ENCODE measurements around the gene COPS7A. TPM values are rescaled to one million over a fixed set of nuclear protein-coding genes. Genes with fewer than 3 reads are reported as not detected.
"Not testable (repeated sequence)": the region's sequence is repeated elsewhere in the genome, so short reads cannot be mapped to it uniquely, and the experiment has no call there.

COPS7A gene
- total RNA-seq, 3 donors from 2014 or later = 46.5 to 54.4 (median 48.1) TPM

GRCh38 chr12:6724409-6724797 lies 557 bp downstream of the COPS7A start:
- H3K9me3 Mint-ChIP-seq = peaks cover 4% of the 10 kb centered on the region

DNA sequence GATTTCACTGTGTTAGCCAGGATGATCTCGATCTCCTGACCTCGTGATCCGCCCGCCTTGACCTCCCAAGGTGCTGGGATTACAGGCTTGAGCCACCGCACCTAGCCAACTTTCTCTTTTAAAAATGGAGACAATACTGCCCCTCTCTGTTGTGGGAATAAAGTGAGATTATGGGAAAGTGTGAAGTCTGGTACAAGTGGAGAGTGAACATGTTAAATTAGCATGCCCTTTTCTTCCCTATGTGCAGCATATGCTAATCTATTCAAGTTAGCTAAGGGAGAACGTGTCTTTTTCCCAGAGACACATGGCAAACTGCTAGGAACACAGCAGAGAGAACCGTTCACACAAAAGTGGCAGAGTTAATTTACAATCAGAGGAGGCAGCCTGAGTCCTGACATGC lies 1.5 kb downstream of the COPS7A start:
- Mint-ChIP-seq H3K9me3 (peaks cover 4% of the 10 kb centered on the region), H3K4me3 (peak overlapping the region; percentile 86), H3K4me1 (ENCODE audit: low read depth) (peaks cover 23% of the 10 kb centered on the region), H3K27me3 (ENCODE audit: low read depth) (no peaks in the 10 kb centered on the region), H3K36me3 (ENCODE audit: insufficient read depth) (peaks cover 20% of the 10 kb centered on the region)
- no peak for ATAC-seq
- no peak for DNase-seq

More at GRCh38 chr12:6724409-6724797, 557 bp downstream of the COPS7A start:
- ATAC-seq = peak; percentile 32 to 38
- DNase-seq = no peak
- Mint-ChIP-seq H3K4me1 (ENCODE audit: low read depth) (peaks cover 23% of the 10 kb centered on the region), H3K4me3 (peak overlapping the region; percentile 86), H3K36me3 (ENCODE audit: insufficient read depth) (peaks cover 12% of the 10 kb centered on the region), H3K27me3 (ENCODE audit: low read depth) (no peaks in the 10 kb centered on the region)

GRCh38 chr12:6729186-6729585 lies 5.3 kb downstream of the COPS7A start:
- no peaks in the 10 kb centered on the region for H3K27me3 Mint-ChIP-seq (ENCODE audit: low read depth)
- H3K36me3 Mint-ChIP-seq (ENCODE audit: insufficient read depth) = peaks cover 31% of the 10 kb centered on the region
- H3K4me3 Mint-ChIP-seq = no peak overlapping the region
- H3K9me3 Mint-ChIP-seq = no peaks in the 10 kb centered on the region
- H3K4me1 Mint-ChIP-seq (ENCODE audit: low read depth) = peaks cover 13% of the 10 kb centered on the region
- no peak for ATAC-seq
- no peak for DNase-seq

DNA sequence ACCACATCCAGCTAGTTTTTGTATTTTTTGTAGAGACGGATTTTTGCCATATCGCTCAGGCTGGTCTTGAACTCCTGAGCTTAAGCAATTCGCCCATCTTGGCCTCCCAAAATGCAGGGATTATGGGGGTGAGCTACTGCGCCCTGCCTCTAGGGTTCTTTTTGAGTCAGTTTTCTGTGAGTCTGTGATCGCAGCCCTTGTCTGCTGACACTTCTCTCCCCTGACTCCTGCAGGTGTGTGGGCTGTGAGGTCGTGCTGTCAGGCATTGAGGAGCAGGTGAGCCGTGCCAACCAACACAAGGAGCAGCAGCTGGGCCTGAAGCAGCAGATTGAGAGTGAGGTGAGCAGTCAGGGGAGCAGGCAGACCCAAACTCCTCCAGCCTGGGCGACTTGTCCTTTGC lies 6.3 kb downstream of the COPS7A start:
- Mint-ChIP-seq H3K4me3 (no peak overlapping the region), H3K4me1 (ENCODE audit: low read depth) (peaks cover 8% of the 10 kb centered on the region), H3K9me3 (no peaks in the 10 kb centered on the region), H3K27me3 (ENCODE audit: low read depth) (no peaks in the 10 kb centered on the region), H3K36me3 (ENCODE audit: insufficient read depth) (peaks cover 31% of the 10 kb centered on the region)
- no peak for DNase-seq
- ATAC-seq = no peak

GRCh38 chr12:6734506-6735387 lies 10.9 kb downstream of the COPS7A start:
- DNase-seq (no peak), ATAC-seq (no peak)
- peaks cover 3% of the 10 kb centered on the region for H3K4me1 Mint-ChIP-seq (ENCODE audit: low read depth)
- no peak overlapping the region for H3K4me3 Mint-ChIP-seq
- peaks cover 17% of the 10 kb centered on the region for H3K36me3 Mint-ChIP-seq (ENCODE audit: insufficient read depth)
- no peaks in the 10 kb centered on the region for H3K27me3 Mint-ChIP-seq (ENCODE audit: low read depth)
- H3K9me3 Mint-ChIP-seq = no peaks in the 10 kb centered on the region

- ATAC-seq = peak in 1 of 2 donors; percentile 58
- Mint-ChIP-seq H3K4me1 (ENCODE audit: low read depth) (peaks cover 3% of the 10 kb centered on the region), H3K9me3 (no peaks in the 10 kb centered on the region), H3K27me3 (ENCODE audit: low read depth) (no peaks in the 10 kb centered on the region), H3K36me3 (ENCODE audit: insufficient read depth) (peaks cover 11% of the 10 kb centered on the region), H3K4me3 (no peak overlapping the region)
- peak; percentile 18 for DNase-seq
Observed at GRCh38 chr12:6735448-6736191, 11.8 kb downstream of the COPS7A start.

DNA sequence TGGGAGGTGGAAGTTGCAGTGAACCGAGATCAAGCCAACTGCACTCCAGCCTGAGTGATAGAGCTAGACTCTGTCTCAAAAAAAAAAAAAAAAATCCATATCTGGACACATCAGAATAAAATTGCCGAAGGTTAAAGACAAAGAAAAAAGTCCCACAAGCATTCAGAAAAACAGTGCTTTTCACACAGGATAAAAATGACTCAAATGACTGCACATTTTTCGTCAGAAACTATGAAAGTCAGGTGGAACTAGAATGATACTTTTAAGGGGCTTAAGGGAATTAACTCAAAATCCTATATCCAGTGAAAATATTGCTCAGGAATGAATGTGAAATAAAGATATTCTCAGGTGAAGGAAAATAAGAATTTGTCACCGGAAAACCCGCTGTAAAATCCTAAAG lies 12.9 kb downstream of the COPS7A start:
- ATAC-seq (no peak), DNase-seq (no peak)
- no peak overlapping the region for H3K4me3 Mint-ChIP-seq

GRCh38 chr12:6742080-6742479 lies 18.2 kb downstream of the COPS7A start:
- not testable (repeated sequence) for ATAC-seq; H3K27me3 Mint-ChIP-seq (ENCODE audit: low read depth); H3K9me3 Mint-ChIP-seq; DNase-seq; H3K36me3 Mint-ChIP-seq (ENCODE audit: insufficient read depth); H3K4me3 Mint-ChIP-seq
- H3K4me1 Mint-ChIP-seq (ENCODE audit: low read depth) = peaks cover 20% of the 10 kb centered on the region

More for the DNA sequence above, 12.9 kb downstream of the COPS7A start:
- H3K4me1 Mint-ChIP-seq (ENCODE audit: low read depth) = peaks cover 2% of the 10 kb centered on the region
- H3K36me3 Mint-ChIP-seq (ENCODE audit: insufficient read depth) = peaks cover 4% of the 10 kb centered on the region
- no peaks in the 10 kb centered on the region for H3K9me3 Mint-ChIP-seq
- no peaks in the 10 kb centered on the region for H3K27me3 Mint-ChIP-seq (ENCODE audit: low read depth)

GRCh38 chr12:6742834-6743233 lies 19.0 kb downstream of the COPS7A start:
- peaks cover 4% of the 10 kb centered on the region for H3K9me3 Mint-ChIP-seq
- peak; percentile 74 to 80 for ATAC-seq
- H3K4me3 Mint-ChIP-seq = no peak overlapping the region
- peaks cover 20% of the 10 kb centered on the region for H3K4me1 Mint-ChIP-seq (ENCODE audit: low read depth)
- peaks cover 5% of the 10 kb centered on the region for H3K36me3 Mint-ChIP-seq (ENCODE audit: insufficient read depth)
- no peak for DNase-seq
- no peaks in the 10 kb centered on the region for H3K27me3 Mint-ChIP-seq (ENCODE audit: low read depth)

DNA sequence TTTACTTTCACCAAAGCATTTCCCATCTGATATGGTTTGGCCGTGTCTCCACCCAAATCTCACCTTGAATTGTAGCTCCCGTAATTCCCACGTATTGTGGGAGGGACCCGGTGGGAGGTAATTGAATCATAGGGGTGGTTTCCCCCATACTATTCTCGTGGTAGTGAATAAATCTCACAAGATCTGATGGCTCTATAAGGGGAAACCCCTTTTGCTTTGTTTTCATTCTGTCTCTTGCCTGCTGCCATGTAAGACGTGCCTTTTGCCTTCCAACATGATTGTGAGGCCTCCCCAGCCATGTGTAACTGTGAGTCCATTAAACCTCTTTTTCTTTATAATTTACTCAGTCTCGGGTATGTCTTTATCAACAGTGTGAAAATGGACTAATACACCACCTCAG lies 19.5 kb downstream of the COPS7A start:
- not testable (repeated sequence) for H3K27me3 Mint-ChIP-seq (ENCODE audit: low read depth); DNase-seq; H3K9me3 Mint-ChIP-seq; H3K4me3 Mint-ChIP-seq; H3K36me3 Mint-ChIP-seq (ENCODE audit: insufficient read depth)
- peak; percentile 53 to 75 for ATAC-seq
- peaks cover 20% of the 10 kb centered on the region for H3K4me1 Mint-ChIP-seq (ENCODE audit: low read depth)

GRCh38 chr12:6745741-6746525 lies 22.1 kb downstream of the COPS7A start:
- DNase-seq = no peak
- H3K36me3 Mint-ChIP-seq (ENCODE audit: insufficient read depth) = peaks cover 22% of the 10 kb centered on the region
- no peaks in the 10 kb centered on the region for H3K27me3 Mint-ChIP-seq (ENCODE audit: low read depth)
- H3K4me3 Mint-ChIP-seq = no peak overlapping the region
- peaks cover 4% of the 10 kb centered on the region for H3K9me3 Mint-ChIP-seq
- peaks cover 23% of the 10 kb centered on the region for H3K4me1 Mint-ChIP-seq (ENCODE audit: low read depth)
- ATAC-seq = peak; percentile 49 to 56

DNA sequence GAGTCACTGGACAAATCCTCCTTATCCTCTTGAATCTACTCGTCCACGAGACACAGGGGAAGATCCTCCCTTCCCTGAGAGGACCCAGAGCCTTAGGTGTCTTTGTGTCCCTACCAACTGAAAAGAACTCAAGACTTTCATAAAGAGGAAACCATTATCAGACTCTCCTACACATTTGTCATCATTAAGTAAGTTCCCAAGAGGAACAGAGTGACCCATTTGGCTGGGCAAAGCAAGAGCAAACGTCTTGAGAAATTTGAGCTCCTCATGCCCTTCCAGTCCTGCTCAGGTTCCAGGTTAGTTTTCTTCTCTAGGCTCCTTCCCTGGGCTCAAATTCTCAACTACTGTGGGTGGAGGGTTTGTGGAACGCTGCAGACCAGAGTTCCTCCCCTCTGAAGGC lies 23.4 kb downstream of the COPS7A start:
- no peak overlapping the region for H3K4me3 Mint-ChIP-seq
- DNase-seq (no peak), ATAC-seq (no peak)
- no peaks in the 10 kb centered on the region for H3K27me3 Mint-ChIP-seq (ENCODE audit: low read depth)
- H3K4me1 Mint-ChIP-seq (ENCODE audit: low read depth) = peaks cover 29% of the 10 kb centered on the region
- H3K36me3 Mint-ChIP-seq (ENCODE audit: insufficient read depth) = peaks cover 25% of the 10 kb centered on the region
- H3K9me3 Mint-ChIP-seq = peaks cover 4% of the 10 kb centered on the region

GRCh38 chr12:6748761-6749160 lies 24.9 kb downstream of the COPS7A start:
- no peak for ATAC-seq
- Mint-ChIP-seq H3K4me1 (ENCODE audit: low read depth) (peaks cover 25% of the 10 kb centered on the region), H3K36me3 (ENCODE audit: insufficient read depth) (peaks cover 25% of the 10 kb centered on the region)

GRCh38 chr12:6750506-6750905 lies 26.7 kb downstream of the COPS7A start:
- Mint-ChIP-seq H3K36me3 (ENCODE audit: insufficient read depth) (peaks cover 25% of the 10 kb centered on the region), H3K9me3 (no peaks in the 10 kb centered on the region), H3K4me3 (no peak overlapping the region), H3K4me1 (ENCODE audit: low read depth) (peaks cover 21% of the 10 kb centered on the region), H3K27me3 (ENCODE audit: low read depth) (no peaks in the 10 kb centered on the region)
- no peak for ATAC-seq
- DNase-seq = no peak

More at GRCh38 chr12:6748761-6749160, 24.9 kb downstream of the COPS7A start:
- no peaks in the 10 kb centered on the region for H3K9me3 Mint-ChIP-seq
- H3K4me3 Mint-ChIP-seq = no peak overlapping the region
- no peaks in the 10 kb centered on the region for H3K27me3 Mint-ChIP-seq (ENCODE audit: low read depth)
- no peak for DNase-seq

Data from activated T-cell treated with anti-CD3 and anti-CD28 coated beads, Interleukin-2, amount 50 U/mL, for 4 hours (primary cell).